WERI-Rb-1 (cell line): ENCODE results near the gene STK17A.
A peak's percentile ranks its signal among the peaks of the same experiment; 100 is the strongest.
"Not testable (repeated sequence)": the region's sequence is repeated elsewhere in the genome, so short reads cannot be mapped to it uniquely, and the experiment has no call there.

Experiments used
- DNase-seq: peaks from one replicate; pipeline ENCODE4 v3.0.0-alpha.2; 2020
- H3K27ac ChIP-seq: fragments of 250-450 bp; sonication (Bioruptor Pico); 2 replicates; pipeline ENCODE4 v1.5.1; 2020; ENCODE audit warnings: mild to moderate bottlenecking, moderate library complexity
- H3K27me3 ChIP-seq: fragments of 250-450 bp; sonication (Bioruptor Pico); 2 replicates; pipeline ENCODE4 v1.5.1; 2021; ENCODE audit warnings: mild to moderate bottlenecking, low read depth, moderate library complexity; ENCODE audit not compliant: insufficient read depth, severe bottlenecking
- H3K36me3 ChIP-seq: fragments of 250-450 bp; sonication (Bioruptor Pico); 2 replicates; pipeline ENCODE4 v1.5.1; 2020; ENCODE audit warnings: mild to moderate bottlenecking, moderate library complexity
- H3K4me3 ChIP-seq: 2 replicates; pipeline ENCODE4 v1.5.1; 2011; ENCODE audit warnings: low read depth, mild to moderate bottlenecking, control low read depth, low read length
- H3K9me3 ChIP-seq: fragments of 250-450 bp; sonication (Bioruptor Pico); 2 replicates; pipeline ENCODE4 v1.5.1; 2021; ENCODE audit warnings: mild to moderate bottlenecking, moderate library complexity; ENCODE audit not compliant: severe bottlenecking
- TF ChIP-seq, protein P1 (sequence below): IDR thresholded peaks from 2 replicates; pipeline ENCODE4 v1.5.1; 2011; ENCODE audit warnings: low read depth, mild to moderate bottlenecking, control low read depth, inconsistent platforms, low read length

Gene STK17A

DNA sequence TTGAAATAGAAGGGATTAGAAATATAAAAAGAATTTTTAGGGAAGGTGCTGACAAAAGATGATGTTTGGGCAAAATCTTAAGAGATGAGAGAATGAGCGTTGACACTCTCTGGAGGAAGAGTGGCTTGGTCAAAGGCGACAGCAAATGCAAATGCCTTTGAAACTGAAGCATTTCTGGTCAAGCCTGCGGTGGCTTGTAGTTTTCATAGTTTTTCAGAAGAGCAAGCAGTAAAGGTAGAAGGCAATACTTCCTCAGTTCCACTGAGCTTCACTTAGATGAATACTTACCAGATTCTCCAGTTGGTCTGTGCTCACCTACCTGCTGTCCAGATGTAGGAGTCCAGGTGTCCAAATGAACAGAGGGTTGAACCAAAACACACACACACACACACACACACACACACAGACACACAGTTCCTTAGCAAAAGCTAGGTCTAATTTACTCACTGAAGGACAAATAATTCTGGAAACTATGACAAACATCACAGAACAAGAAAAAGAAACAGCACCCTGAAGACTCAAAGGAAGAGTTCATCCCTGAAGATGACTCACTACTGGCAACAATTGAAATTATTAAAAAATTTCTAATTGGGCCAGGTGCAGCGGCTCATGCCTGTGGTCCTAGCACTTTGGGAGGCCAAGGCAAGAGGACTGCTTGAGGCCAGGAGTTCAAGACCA is 12.1 kb upstream of the STK17A start:
- Histone ChIP-seq H3K27ac (no peak overlapping the region), H3K9me3 (no peaks in the 10 kb centered on the region), H3K36me3 (no peaks in the 10 kb centered on the region), H3K27me3 (no peaks in the 10 kb centered on the region), H3K4me3 (no peak overlapping the region)
- DNase-seq = no peak
- TF ChIP-seq, protein P1, sequence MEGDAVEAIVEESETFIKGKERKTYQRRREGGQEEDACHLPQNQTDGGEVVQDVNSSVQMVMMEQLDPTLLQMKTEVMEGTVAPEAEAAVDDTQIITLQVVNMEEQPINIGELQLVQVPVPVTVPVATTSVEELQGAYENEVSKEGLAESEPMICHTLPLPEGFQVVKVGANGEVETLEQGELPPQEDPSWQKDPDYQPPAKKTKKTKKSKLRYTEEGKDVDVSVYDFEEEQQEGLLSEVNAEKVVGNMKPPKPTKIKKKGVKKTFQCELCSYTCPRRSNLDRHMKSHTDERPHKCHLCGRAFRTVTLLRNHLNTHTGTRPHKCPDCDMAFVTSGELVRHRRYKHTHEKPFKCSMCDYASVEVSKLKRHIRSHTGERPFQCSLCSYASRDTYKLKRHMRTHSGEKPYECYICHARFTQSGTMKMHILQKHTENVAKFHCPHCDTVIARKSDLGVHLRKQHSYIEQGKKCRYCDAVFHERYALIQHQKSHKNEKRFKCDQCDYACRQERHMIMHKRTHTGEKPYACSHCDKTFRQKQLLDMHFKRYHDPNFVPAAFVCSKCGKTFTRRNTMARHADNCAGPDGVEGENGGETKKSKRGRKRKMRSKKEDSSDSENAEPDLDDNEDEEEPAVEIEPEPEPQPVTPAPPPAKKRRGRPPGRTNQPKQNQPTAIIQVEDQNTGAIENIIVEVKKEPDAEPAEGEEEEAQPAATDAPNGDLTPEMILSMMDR = no peak

DNA sequence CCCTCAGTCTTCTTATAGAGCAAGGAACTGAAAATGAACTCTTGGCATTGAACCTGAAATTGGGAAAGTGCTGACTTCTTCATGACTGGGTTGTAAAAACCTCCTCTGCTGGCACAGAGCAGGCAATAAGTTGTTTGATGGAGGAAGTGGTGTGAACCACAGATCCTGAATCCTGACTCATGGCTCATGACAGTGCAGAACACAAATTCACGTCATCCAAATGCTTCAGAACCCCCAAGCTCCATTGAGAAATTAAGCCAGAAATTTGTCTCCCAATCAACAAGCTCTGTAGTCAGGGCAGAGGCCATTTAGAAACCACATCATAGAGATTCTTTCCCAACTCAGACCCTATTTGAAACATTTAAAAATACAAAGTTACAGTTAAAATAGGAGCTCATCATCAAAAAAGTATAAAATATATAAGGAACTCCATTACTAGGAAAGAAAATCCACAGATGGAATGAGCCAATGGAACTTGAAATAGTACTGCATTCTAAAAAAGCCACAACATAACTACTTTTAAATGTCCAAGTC is 10.3 kb upstream of the STK17A start:
- TF ChIP-seq, protein P1 = no peak
- DNase-seq = no peak
- Histone ChIP-seq H3K36me3 (no peaks in the 10 kb centered on the region), H3K4me3 (no peak overlapping the region), H3K9me3 (no peaks in the 10 kb centered on the region), H3K27me3 (no peaks in the 10 kb centered on the region), H3K27ac (no peak overlapping the region)

DNA sequence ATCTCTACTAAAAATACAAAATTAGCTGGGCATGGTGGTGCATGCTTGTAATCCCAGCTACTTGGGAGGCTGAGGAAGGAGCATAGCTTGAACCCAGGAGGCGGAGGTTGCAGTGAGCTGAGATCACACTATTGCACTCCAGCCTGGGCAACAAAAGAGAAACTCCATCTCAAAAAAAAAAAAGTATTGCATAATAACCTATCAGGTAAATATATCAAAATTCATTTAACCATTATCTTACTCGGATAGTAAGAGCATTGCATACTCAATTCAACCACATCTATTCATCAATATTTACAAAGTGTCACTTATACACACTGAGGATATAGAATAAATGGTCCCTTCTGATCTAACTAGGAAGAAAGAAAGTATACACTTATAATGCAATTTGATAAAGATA is 9.1 kb upstream of the STK17A start:
- H3K9me3 ChIP-seq, H3K4me3 ChIP-seq, DNase-seq, H3K36me3 ChIP-seq, H3K27ac ChIP-seq, H3K27me3 ChIP-seq: not testable (repeated sequence)

DNA sequence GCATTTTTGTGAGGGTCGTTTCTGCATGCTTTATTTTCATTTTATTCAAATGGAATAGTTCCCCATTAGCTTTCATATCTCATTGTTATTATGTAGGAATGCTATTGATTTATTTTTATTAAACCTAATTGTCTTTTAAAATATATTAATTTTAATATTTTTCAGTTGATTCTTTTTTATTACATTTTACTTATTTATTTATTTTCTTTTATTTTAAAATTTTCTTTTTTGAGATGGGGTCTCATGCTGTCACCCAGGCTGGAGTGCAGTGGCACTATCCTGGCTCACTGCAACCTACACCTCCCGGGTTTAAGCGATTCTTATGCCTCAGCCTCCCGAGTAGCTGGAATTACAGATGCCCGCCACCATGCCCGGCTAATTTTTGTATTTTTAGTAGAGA is 7.4 kb upstream of the STK17A start:
- H3K9me3 ChIP-seq = no peaks in the 10 kb centered on the region
- TF ChIP-seq, protein P1 = no peak
- H3K36me3 ChIP-seq = no peaks in the 10 kb centered on the region
- no peak for DNase-seq
- H3K27ac ChIP-seq = no peak overlapping the region
- H3K27me3 ChIP-seq = no peaks in the 10 kb centered on the region
- H3K4me3 ChIP-seq = no peak overlapping the region

DNA sequence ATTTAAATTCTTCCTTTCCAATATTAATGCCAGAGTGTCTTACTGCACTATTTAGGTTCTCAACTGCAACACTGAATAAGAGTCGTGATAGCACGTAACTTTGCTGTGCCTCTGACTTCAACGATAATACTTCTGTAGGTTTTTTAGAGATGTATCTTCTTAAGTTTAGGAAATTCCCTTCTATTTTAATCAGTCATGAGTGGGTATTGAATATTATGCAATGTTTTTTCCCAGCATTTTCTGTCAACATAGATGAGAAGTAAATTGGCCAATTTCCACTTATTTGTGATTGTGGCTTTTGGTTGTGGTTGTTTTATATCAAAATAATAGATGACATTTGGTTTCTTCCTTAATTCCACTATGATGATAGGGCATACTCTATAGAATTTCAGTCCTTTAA is 6.7 kb upstream of the STK17A start:
- Histone ChIP-seq H3K27me3 (no peaks in the 10 kb centered on the region), H3K27ac (no peak overlapping the region), H3K9me3 (no peaks in the 10 kb centered on the region), H3K36me3 (no peaks in the 10 kb centered on the region), H3K4me3 (no peak overlapping the region)
- TF ChIP-seq, protein P1 = no peak
- DNase-seq = no peak

DNA sequence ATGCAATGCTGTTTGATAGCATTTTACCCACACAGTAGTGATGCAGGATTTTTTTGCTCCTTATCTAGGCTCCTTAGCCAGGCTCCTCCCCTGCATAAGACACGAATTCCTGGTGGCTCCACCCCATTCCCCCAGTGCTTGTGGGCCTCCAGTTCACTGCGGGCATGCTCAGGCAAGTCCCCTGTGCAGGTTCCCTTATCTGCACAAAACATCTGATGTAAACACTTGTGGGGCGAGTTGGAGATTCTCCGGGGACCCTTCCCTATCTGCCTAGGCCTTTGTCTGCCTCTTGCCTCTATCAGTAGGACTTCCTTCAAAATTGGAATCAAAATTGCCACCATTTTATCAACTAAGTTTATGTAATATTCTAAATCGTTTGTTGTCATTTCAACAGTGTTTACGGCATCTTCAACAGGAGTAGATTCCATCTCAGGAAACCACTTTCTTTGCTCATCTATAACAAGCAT is 5.4 kb upstream of the STK17A start:
- peak; percentile 27 for DNase-seq
- no peaks in the 10 kb centered on the region for H3K9me3 ChIP-seq
- TF ChIP-seq, protein P1 = no peak
- no peak overlapping the region for H3K4me3 ChIP-seq
- H3K27ac ChIP-seq = peak overlapping the region; percentile 2; the same call in 1 of the 2 replicates
- no peaks in the 10 kb centered on the region for H3K27me3 ChIP-seq
- no peaks in the 10 kb centered on the region for H3K36me3 ChIP-seq
